NOMO-1 treated with dmso at 0.1 percent for 144 hours (cell line): Measurements from ENCODE around the gene TNPO3.
"Not testable (repeated sequence)": the region's sequence is repeated elsewhere in the genome, so short reads cannot be mapped to it uniquely, and the experiment has no call there.

Experiments used
- DNase-seq: peaks from one replicate; lab custom pipeline; 2025; ENCODE audit not compliant: unreplicated experiment; lab: John Stamatoyannopoulos, UW

The TNPO3 gene

DNA sequence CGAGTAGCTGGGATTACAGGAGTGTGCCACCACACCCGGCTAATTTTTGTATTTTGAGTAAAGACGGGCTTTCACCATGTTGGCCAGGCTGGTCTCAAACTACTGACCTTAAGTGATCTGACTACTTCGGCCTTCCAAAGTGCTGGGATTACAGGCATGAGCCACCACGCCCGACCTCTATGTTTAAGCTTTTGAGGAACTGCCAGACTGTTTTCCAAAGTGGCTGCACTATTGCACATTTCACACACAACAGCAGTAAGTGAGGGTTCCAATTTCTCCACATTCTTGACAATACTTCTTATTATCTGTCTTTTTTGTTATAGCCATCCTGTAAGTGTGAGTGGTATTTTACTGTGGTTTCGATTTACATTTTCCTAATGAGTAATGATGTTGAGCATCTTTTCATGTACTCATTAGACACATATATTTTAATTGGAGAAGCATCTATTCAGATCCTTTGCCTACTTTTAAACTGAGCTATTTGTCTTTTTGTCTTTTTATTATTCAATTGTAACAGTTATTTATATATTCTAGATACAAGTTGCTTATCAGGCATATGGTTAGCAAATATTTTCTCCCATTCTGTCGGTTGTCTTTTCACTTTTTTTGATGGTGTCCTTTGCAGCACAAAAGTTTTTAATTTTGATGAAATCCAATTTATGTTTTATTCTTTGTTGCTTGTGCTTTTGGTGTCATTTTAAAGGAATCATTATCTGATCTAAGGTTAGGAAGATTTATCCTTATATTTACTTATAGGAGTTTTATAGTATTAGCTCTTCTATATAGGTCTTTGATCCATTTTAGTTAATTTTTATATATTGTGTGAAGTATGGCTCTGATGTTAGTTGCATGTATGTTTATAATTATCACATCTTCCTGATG is 130.0 kb downstream of the TNPO3 start:
- no peak for DNase-seq

DNA sequence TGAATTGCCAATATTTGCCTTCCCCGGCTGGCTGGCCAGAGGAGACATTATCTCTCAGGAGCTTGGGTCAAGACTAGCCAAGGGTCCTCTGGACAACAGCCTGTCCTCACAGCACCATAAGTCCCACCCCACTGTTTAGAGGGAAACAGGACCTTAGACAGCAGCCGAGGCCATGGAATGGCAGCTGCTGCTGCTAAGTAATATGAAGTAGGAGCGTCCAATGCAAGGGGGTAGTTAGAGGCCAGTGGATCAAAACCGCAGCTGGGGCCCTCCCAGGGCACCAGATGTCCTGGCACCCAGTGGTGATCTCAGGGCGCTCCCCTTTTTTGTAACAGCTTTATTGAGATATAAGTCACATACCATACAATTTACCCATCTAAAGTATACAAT is 131.5 kb downstream of the TNPO3 start:
- no peak for DNase-seq

DNA sequence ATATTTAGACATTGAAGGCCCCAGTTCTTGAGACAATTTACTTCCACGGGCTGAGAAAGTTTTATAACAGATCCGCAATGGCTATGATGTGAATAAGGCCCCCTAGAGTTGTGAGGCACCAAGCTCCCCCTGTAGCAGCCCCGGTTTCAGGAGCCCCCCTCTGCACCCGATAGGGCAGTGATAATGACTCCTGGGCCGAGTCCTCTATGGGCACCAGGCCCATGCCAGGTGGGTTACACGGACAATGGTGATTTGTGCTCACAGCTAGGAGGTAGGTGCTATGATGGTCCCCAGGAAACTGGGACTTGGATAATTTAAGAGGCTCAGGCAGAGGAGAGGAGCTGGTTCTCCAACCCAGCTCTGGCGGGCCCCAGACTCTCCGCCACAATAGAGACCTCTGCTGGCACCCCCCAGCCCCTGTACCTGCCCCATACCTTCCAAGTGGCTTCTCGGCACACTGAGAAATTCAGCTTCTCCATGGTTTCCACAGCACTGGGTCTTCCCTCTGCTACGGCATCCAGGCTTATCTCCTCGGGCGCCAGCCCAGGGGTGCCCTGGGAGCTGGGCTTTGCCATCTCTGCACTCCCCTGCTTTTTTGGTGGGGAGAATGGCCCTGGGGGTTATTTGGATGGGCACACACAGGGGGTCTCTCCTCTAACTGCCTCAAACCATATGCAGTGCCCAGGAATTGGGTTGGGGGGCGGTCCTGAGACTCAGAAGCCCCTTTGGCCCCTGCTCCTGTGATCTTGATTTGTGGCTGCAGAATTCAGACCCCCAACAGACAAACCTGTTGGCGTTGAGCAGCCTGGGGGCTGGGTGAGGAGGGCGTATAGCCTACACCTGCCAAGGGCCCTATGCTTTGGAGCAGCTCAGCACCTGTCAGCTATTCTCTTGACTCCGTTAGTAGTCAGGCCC is 132.2 kb downstream of the TNPO3 start:
- no peak for DNase-seq

DNA sequence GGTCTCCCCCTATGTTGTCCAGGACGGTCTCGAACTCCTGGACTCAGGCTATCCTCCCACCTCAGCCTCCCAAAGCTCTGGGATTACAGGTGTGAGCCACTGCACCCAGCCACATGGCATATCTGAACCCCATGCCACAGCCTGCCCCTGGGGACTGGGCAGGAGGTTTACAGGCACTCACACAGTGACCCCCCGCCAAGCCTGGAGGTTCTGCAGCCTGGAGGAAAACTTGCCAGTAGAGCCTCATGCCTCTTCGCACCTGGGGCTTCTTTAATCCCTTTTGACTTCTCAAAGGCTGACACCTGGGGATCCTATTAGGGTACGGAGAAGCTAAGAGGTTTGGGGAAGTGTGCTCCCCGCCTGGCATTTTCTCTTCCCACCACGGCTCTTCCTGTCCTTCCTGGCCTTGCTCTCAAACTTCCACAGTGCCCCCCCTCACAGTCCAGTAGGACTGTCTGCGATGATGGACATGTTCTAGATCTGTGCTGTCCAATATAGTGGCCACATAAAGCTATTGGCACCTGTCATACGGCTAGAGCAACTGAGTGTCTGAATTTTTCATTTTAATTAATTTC is 133.0 kb downstream of the TNPO3 start:
- no peak for DNase-seq

DNA sequence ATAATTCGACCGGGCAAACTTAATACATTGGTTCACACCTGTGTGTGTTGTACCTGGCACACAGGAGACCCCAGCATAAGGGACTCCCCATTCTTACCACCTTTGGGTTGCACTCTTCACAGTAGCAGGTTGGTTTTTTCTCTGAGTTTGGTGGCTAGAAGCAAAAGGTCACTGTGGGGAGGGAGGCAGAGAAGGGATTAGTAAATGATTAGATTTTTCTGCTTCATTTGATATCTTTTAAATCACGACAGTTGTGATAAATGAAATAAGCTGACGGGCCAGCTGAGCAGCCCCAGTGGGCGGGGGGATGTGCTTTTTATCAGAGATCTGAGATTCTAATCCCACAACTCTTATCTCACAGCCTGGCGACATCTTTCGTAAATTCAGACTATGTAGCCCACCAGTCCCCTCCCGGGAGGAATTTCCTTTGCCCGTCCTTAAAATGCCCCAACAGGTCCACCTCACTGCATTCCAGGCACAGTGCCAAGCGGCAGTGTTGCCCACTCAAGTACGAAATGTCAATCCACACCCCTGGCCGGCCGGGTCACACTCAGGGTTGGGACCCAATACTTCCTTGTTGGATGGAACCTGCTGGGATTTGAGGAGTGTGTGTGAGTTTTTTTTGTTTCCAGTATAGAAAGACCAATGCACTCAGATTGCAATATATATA is 133.9 kb downstream of the TNPO3 start:
- no peak for DNase-seq

DNA sequence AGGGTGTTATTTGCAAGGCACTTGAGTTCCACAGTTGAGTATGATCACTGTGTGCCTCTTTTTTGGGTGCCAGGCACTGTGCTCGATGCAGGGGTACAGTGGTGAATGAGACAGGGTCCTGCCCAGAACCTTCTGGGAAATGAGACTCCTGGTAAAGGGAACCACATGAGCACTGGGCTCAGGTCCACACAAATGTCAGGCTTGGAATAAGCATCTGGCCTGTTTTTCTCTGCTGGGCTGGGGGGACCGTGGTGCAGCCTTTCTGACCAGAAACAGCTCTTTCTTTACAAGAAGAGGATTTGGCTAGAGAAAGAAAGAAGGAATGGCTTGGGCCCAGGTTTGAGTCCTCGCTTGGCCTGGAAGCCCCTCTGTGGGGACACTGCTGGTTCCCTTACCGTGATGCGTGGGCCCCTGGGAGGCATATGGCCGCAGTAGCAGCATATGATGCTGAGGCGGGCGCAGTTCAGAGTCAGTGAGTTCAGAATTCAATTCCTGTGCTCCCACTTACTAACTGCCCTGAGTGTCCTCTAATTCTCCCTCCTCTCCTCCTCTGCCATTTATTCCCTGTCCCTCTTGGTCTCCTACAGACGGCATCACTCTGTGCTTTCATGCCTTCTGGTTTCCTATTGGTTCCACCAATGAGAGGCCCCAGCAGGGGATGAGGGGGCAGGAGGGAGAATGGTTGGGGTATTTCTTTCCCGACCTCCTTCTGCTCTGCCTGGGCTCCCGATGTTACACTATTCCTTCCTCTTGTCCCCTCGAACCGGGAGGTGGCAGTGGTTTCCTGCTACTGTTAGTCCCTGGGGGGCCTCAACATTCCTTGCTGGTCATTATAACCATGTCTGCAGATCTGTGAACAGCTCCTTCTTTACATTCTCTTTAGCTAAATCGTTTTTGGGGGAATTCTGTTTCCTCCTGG is 134.8 kb downstream of the TNPO3 start:
- DNase-seq: no peak

DNA sequence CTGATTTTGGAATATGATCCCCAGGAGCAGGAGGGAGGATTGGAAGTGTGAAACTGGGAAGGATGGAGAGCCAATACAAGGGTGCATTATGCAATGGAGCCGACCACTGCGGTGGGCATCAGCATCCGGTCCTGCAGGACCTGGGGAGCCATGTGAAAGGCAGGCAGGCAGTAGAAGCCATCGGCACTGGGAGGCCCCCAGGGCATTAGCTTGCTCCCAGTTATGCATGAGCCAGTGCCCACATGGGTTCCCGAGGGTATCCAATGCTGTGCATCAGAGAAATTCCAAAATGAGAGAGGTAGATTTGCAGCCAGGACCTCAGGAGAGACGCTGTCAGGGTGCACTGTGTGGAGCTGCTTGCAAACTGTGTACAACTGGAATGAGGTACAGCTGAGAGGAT is 135.7 kb downstream of the TNPO3 start:
- no peak for DNase-seq

DNA sequence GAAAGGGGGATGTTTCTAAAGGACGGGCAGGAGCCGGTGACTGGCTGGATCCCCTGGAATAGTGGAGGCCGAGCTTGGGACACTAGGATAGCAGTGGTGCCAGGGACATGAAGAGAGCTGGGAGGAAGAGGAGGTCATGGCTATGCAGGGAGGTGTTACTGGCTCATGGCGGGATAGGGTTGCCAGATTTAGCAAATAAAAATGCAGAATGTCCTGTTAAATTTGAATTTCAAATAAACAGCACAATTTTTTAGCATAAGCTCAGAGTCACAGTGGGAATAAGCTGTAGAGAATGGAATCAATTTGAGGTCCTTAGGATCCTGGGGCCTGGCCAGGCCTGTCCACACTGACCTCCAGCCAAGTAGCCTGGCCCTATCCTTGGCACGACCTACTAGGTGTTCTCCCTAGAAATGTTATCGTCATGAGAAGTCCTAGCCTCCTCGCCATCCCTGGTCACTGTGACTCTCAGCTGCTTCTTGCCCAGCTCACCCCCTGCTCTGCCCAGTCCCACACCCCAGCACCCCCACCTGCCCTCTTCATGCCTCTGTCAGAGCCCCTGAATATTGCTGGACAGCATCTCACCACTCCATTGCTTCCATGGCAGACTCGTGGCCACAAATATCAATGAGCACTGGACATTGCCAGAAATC is 136.8 kb downstream of the TNPO3 start:
- DNase-seq: no peak

DNA sequence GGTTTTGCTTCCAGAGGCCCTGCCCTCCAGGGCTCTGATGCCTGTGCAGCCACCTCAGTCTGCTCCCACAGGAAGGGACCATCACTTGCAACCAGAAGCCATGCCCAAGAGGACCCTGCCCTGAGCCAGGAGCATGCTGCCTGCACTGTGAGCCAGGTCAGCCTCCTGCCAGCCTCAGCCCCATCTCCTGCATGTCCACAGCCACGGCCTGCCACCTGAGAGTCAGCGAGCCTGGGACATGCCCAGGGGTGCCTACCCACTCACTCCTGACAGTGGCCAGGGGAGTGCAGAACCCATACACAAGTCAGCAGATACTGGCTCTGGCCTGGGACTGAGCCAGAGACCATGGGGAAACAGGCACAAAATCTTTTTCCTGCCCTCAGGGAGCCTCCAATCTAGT is 137.8 kb downstream of the TNPO3 start:
- no peak for DNase-seq

DNA sequence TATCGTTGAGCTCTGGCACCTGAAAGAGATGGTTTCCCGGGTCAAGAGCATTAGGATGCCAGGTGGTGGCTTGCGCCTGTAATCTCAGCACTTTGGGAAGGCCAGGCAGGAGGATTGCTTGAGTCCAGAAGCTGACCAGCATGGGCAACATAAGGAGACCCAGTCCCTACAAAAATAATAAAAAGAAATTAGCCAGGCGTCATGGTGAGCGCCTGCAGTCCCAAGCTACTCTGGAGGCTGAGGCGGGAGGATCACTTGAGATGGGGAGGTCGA is 138.3 kb downstream of the TNPO3 start:
- no peak for DNase-seq

DNA sequence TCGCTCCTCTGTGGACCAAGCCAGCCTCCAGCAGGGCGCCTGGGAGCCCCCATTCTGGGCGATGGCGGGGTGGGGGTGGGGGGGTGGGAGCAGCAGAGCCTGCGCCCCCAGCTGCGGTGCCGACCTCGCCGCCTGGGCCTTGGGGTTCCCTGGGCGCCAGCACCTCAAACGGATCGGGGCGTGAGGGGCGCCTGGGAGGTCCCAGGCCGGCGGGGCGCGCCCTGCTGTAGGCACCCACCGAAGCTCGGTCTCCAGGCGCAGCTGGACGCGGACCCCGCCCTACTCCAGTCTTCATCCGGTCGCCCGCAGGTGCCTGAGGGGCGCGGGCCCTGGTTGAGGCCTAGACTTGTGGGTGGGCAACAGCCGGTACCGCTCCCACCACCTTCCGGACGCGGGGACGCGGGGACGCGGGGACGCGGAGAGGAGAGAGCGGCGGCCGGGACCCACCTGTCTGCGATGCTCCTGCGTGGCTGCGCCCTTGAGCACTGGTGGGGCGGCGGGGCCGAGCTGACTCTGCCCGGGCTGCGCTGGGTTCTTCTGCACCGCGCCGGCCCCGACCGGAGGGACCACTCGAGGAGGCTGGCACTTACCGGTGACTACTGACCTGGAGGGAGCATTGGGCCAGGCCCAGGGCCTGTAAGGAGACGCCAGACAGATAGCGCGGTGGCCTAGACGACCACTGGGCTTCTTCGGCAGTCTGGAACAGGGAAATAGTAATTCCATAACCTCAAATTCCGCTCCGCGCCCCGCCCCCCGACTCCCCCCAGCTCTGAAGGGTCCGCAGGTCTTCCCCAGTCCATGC is 138.9 kb downstream of the TNPO3 start:
- DNase-seq: no peak

DNA sequence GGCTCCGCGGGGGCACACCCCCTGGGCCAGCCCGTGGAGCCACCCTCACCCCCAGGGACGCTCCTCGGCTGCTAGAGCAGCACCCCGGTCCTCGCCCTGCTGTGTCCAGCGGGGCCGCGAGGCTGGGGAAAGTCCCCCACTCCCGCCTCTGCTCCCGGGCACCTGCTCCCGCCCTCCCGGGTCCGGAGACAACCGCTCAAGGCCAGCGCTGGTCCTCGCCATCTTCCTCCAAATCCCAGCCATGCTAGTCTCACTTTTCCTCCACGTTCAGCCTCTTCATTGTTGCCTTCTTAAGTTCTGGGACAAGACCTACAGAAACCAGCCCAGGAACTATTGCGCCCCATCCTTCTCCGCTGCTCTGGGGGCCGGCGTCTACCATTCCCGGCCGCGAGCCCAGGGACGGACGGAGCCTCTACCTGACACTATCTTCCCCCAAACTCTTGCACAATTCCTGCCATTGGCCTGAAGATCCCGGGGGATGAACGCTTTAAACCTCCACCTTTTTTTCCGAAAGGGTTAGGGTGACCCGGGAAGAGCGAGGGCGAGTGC is 139.6 kb downstream of the TNPO3 start:
- DNase-seq: no peak

DNA sequence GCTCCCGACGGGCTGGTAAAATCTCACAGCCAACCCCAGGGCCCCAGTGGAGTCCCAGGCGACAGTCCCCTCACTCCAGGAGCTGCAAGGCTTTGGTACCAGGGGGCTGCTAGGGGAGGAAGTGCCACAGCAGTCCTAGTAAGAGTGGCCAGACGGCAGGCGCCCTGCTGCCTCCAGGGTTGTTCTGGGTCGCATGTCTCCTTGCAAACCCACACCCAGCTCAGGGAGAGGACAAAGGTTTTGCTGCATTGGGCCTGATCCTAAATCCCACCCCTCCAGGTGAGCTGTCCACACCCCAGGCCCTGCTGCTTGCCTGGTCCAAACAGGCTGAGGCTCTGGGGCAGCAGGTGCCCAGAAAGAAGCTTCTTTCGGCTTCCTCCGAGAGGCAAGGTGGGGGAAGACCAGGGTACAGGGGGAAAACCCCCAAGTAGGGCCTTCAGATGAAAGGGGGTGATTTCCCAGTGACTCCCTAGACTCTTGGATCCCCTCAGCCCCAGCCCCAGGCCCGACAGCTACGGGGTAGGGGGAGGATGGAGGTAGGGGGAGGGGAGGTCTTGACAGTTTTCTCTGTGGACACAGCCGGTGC is 140.3 kb downstream of the TNPO3 start:
- DNase-seq: no peak

DNA sequence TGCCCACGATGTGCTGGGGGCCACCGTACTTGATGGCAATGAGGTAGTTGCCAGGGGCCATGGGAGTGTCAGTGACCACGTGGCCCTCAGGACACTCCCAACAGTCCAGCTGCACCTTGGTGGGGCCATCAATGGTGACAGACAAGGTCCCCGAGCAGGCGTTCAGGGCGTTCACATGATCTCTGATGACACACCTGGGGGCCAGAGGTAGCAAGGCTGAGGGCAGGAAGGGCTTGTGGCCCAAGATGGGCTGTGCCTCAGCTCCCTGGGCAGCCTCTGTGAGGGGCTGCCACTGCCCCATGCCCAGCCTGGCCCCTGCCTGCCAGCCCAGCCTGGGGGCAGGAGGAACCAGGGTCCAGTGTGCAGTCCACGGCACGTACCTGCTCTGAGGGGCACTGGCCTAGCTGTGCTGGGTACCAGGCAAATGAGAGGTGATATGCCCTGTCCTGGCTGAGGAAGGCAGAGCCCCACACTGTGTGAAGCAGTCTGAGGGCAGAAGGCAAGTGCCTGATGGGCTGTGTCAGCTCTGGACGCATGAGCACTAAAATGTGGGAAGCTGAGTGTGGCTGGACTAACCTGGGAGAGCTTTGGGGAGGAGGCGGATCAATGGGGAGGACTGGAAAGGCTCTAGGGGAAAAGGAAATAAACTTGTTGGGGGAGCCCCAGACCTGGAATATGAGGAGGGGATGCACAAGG is 140.9 kb downstream of the TNPO3 start:
- no peak for DNase-seq

DNA sequence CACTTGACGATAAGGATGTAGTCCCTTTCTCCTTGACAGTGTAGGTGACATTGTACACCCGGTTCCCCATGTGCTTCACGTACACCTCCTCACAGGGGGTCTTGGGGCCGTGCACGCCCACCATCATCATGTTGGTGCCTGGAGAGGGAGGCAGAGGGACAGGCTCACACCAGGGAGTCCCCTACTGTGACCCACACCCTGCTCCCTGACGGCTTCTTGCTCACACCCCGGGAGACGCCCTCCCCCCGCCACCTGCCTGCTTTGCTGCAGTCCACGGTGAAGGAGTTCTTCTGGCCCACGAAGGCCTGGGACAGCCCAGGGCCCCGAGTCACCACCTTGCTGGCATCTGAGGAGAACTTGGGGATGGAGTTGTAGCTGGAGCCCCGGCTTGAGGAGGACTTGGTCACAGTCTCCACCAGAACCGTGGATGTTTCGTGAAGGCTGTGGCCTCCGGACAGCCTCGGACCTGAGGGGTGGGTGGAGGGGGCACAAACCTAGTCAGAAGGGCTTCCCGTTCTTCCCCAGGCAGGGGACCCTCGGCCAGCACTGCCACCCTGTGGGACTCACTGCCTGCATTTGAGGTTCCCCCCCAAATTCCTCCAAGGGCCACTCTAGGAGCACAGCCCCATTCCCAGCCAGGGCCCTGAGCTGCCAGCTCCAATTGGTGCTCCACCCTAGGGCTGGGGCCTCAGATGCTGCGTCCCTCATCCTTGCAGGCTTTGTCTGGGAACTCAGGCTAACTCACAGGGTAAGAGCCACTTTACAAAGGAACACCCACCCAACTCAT is 142.0 kb downstream of the TNPO3 start:
- not testable (repeated sequence) for DNase-seq

DNA sequence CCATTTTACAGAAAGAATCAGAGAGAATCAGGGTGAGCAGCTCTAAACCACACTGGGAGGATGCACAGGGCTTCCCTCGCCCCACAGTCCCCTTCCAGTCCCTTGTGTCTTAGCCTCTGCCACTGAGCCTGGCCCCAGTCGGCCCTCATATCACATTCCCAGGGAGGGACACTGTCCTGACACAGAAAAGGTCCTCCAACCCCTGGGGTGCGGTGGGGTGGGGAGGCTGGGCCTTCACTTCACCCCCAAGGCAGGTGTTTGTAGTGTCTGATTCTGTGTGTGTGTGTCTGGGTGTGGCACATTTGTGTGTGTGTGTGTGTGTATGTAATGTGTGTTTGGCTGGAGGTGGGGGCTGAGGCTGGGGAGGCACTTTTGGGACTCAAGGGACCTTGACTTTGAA is 142.6 kb downstream of the TNPO3 start:
- DNase-seq: no peak

DNA sequence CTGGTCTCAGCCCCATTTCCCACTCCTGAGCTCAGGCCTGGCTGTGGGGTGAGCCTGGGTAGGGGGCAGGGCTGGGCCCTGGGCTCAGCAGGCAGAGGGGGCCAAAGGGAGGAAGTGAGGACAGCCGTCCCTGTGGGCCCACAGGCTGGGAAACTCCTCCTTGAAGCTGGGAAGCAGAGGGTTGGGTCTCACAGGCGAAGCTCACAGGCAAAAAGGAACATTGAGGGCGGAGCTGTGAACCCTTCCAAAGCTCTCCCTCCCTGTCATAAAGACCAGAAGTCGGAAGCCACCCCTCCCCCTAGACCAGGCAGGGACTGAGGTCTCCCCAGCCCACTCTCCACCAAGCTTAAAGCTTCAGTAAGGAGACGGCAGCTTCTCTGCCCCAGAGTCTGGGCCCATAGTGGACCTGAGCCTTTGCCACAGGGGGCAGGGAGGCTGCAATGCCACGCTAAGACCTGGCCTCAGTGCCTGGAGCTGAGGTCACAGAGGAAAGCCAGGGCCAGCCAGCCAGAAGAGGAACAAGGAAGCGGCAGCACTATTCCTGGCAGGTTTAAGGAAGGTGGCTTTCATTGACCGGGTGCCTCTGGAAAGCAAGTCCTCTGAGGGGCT is 143.4 kb downstream of the TNPO3 start:
- DNase-seq: no peak
